HG03571 (cell line): ENCODE measurements around the gene GPR180.

ENCODE experiments used
- ATAC-seq: cut with Tn5 transposase; IDR thresholded peaks from one replicate; pipeline ENCODE4 v1.9.1; 2021; ENCODE audit not compliant: unreplicated experiment

Gene GPR180

DNA sequence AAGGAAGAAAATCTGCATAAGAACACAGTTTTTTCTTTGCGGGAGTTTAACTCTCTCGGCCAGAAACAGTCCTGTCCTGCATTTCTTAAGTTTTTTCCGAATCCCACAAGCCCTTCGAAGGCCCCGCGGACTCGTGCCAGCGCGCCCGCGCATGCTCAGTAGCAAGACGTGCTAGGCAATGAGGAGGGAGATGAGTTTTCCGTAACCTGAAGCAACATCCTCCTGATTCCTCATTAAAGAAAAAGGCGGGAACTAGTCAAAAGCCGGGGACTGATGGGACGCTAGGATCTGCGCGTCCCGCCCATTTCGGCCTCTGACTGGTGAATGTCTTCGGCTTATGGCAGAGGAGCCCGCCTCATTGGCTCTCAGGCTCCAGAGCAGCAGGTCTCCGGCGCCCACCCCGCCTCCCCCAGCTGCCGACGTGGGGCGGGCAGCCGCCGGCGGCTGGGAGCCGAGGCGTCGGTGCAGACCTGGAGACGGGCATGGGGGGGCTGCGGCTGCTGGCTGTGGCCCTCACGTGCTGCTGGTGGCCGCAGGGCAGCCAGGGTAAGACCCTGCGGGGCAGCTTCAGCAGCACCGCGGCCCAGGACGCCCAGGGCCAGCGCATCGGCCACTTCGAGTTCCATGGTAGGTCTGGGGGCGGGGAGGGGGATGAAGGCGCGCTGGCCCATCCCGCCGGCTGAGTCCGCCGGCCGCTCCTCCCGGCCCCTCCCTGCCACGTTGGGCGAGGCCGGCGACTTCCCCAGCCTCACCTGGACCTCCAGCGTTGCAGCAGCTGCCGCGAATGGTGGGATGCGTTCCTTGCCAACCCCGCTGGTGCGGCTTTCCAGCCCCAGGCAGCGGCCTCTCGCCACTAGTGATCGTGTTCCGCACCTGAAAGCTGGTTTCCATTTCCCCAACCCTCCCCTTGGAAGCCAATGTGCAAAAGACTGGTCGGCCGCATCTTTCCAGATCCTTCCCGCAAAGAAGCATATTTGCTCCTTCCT lies at the start of gene GPR180:
Gene GPR180, plus strand, starts transcription at position 412 of the 986 bp plus-strand sequence. Its CDS starts 71 bp downstream, at position 483.
- peak; percentile 99 for ATAC-seq

DNA sequence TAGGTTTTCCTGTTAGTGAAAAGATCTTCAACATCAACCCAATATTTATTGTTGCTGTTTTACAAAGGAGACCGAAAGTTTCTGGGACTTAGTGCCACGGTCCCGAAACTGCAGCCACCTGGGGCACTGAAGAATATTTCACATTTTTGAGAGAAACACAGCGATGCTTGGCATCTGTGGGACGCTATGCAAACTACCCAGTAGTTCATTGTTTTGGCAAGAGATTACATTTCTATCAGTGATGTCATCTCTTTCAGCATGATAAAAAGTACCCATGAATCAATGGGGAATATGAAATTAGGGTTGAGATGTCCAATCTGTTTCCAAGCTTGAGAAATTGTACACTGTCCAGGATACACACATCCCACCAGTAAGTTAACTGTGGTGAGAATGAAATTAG lies 49.6 kb upstream of the GPR180 start:
- ATAC-seq = no peak

DNA sequence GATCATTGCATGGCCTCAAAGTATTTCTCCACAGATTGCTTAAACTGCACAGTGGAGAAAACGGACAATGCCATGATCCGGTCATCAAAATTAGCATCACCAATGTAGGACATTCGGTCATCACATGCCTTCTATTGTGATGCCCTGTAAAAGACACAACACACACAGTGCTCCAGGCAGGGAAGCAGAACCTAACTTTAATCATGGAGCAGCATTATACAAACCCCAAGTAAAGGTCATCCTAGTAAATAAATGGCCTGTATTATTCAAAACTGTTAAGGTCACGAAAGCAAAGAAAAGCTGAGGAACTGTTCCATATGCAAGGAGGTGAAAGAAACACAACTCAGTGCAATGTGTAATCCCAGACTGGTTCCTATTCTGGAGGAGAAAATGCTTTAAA lies 47.9 kb upstream of the GPR180 start:
- ATAC-seq = no peak

DNA sequence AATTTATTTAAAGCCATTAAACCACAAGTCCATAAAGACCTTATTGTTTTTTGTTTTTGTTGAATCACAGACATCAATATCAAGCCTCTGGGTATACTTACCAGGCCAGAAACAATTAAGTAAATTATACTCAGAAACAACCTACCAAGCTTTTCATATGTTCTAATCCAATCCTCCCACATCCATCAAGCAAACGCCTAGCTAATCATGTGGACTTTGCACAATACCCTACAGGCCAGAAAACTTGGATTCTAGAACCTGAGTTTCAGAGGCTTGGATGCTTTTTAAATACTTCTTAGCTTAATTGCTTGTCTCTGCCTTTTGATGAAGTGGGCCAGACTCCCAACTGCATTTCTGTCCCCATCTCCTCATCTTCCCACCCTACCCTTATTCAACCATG lies 45.6 kb upstream of the GPR180 start:
- no peak for ATAC-seq

DNA sequence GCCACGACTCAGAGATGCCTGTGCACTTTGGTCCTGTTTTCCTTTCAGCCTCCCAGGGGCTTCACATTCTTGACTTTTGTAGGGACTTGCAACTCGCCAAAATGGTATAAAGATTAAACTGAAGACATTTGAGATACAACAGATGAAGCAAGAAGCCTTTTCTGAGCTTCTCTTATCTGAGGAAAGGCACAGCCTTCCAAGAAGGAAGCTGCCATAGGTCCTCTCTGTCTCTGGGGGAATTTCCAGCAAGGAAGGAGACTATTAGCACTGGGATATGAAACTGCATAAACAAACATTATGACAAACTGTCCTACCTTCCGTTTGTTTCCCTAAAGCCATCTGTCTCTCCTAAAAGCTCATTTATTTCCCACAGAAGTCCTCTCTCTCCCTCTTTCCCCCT lies 45.0 kb upstream of the GPR180 start:
- no peak for ATAC-seq

DNA sequence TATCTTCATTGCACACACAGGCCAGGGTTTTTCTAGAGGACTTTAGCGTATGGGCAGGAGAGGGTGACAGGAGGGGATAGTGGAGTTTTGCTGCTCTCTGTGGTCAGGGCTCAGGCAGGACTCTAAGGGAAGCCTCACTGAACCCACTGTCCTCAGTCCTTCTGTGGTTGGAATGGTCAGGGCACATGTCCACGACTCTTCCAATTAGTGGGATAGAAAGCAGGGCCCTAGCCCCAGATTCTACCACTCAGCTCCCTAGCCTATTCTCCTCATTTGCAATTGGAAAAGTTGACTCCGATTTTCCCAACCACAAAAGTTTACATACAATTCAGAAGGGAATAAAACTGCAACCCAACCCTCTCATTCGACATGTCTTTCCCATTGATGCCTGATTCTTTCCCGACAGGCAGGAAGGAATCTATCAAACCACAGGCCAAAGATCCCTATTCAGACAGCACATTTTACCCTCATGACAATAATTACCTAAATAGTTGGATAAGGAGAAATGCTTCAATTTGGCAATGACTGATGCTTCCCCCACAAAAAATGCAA lies 43.9 kb upstream of the GPR180 start:
- no peak for ATAC-seq

DNA sequence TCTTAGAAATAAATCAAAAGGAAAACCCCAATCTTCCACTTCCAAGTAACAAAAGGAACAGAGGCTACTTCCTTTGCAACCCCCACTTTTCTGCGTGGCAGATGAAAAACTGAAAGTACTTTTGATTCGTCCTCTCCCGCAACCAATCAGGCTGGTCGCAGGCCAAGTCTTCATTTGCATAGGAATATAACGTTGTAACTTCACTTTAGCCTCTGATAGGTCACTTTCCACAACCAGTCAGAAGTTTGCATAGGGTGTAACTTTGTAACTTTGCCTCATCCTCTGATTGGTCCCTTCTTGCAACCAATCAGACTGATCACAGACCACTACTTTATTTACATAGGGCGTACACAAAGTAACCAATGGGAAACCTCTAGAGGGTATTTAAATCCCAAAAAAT lies 42.9 kb upstream of the GPR180 start:
- ATAC-seq = no peak

DNA sequence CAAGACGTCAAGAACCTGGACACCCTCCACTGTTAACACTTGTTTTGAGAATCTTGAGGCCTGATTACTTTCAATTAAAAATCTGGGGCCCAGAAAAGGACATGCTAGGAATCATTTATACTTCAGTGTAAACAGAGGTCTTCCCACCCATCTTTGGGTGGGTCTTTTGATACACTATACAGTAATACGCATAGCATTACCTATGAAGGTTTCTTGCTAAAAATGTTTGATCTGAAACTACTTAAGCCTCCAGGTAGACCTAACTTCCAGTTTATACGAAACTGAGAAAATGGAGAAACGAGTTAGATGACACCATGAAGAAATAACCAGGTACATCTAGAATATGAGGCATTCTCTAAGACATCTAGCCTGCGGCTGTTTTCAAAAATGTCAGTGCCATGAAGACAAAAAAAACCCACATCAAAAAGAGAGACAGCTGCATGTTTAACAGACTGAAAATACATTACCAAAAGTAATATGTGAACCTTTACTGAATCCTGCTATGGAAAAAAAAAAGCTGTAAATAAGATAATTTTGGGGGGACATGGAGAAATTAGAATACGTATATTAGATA lies 42.3 kb upstream of the GPR180 start:
- no peak for ATAC-seq

DNA sequence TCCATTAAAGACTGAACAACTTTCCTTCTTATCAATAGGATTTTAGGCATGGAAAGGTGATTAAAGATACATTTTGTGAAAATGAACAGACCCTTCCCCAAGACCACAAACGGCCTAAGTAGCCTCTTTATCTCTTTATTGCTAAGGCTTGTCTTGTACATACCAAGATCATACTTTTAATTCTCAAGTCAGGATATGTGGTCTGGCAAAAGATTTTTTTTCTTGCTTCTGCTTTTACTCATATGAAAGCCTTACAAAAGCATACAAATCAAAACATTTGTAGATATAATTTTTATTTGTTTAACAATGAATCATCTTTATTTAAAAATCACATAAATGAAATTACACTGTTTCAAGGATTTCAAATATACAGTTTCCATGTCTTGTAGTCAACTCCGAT lies 41.5 kb upstream of the GPR180 start:
- ATAC-seq = no peak

DNA sequence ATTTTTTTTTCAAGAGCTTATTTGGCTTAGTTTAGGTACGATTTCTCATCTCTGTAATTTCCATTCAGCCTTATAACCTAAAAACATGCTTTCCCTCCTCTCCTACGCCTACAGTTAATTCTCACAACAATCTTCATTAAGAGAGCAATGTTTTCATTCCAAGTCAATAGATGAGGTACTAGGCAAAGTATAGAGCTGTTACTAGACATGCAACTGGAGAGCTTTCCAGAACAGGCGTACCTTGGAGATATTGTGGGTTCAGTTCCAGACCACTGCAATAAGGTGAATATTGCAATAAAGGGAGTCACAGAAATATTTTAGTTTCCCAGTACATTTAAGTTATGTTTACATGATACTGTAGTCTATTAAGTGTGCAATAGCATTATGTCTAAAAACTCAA lies 40.5 kb upstream of the GPR180 start:
- no peak for ATAC-seq

DNA sequence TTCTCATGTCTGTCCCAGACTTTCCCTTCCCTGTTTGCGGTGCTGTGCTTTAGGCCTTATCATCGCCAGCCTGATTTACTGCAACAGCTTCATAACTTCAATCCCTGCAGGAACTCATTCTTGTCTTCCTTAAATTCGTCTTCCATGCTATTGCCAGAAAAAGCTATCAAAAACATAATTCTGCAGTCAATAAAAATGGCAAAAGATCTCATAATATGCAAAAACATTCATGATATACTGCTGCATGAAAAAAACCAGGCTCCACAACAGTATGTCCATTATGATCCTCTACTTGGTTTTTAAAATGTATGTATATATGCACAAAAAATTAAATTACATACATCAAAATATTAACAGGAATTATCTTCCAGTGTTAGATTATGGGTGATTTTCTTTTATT lies 34.1 kb upstream of the GPR180 start:
- ATAC-seq = no peak

DNA sequence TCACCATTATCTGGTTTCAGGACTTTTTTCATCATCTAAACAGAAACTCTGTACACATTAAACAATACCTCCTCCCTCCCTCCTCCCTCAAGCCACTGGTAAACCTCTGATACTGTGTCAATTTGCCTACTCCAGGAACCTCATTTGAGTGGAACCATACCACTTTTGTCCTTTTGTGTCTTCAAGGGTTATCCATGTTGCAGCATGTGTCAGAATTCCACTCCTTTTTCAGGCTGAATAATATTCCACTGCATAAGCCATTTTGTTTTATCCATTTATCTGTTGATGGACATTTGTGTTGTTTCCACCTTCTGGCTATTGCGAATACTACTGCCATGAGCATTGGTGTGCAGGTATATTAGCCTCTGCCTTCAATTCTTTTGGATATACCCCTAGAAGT lies 33.2 kb upstream of the GPR180 start:
- no peak for ATAC-seq

DNA sequence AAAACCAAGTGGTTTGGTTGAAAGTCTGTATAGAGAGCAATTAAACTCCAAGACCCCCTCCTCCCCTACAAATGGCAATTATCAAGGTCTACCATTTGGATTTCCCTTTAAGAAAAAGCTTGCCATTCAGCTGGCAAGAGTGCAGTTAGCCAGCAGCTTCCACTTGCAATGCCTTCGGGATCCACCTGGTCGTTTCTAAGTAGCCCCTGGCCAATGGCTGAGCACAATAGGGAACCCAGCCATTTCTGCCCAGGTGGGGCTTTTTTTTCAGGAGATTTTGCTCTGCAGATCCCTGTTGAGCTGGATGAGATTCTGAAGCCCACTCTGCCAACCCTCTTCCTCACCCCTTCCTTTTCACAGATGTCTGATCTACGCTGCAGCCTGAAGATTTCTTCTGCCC lies 32.0 kb upstream of the GPR180 start:
- no peak for ATAC-seq

DNA sequence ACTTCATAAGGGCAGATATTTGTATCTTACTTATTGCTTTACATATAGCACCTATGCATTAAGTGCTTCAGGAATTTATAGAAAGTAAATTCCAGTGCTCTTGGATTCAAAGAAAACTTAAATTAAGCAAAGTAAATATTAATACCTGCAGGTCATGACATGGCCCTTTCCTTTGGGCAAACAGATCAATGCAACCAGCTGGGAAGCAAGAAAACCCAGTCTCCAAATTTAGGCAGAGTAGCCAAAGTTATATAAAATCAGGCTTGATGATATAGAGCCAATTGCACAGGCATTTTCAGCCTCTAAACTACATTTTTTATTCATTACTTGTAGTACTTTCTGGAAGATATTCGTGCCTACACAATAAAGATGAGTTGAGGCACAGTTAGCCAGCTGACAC lies 22.6 kb upstream of the GPR180 start:
- no peak for ATAC-seq

DNA sequence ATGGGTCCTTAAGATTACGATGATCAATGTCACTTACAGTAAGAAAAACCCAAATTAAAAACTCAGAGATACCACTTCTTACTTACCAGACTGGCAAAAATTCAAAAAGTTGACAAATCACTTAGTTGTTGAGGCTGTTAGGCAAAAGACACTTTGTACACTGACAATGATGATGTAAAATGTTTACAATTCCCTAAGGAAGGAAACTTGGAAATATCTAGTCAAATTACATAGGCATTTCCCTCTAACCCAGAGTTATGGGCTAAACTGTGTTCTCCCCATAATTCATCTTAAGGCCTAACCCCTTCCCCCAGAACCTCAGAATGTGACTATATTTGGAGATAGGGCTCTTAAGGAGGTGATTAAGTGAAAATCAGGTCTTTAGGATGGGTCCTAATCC lies 17.7 kb upstream of the GPR180 start:
- ATAC-seq = no peak

DNA sequence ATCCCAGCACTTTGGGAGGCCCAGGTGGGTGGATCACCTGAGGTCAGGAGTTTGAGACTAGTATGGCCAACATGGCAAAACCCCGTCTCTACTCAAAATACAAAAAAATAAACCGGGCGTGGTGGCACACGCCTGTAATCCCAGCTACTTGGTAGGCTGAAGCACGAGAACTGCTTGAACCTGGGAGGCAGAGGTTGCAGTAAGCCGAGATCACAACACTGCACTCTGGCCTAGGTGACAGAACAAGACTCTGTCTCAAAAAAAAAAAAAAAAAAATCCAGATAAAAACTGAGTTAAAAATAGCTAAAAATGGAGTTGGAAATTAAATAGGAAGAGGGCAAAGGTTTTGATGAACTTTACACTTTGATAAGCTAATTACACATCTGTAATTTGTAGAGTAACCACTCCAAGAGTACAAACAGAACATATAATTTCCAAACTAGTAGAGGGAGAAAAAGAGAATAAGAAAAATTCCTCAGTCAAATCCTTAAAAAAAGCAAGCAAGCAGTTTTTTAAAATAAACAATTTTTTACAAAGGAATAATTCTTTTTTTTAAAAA lies 16.0 kb upstream of the GPR180 start:
- no peak for ATAC-seq

DNA sequence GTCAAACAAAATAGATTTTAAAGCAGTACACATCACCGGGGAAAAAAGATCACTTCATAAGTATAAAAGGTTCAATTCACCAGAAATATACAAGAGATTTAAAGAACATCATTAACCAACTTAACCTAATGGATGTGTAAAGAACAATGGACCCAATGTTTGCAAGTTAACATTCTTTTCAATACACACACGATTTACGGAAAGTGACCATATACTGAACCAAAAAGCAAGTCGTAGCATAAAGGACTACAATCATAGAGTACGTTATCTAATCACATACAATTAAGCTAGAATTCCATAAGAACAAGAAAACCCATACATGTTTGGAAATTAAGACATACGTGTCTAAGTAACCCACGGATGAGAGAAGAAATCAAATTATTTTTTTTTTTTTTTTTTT lies 15.3 kb upstream of the GPR180 start:
- ATAC-seq = no peak

DNA sequence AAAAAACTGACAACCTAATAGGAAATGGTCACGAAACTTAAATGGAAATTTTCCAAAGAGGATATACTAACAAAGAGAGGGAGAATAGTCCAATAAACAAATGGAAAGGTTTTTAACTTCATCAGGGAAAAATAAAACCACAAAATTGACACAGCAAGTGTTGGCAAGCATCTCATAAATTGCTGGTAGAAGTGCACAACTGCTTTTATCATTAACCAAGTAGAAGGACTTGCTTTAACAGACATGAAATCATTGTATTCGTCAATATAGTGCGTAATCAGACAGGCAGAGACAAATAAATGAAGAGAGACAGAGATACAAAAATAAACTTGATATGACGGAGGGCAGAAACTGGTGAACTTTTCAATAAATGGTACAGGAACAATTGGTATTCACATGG lies 13.1 kb upstream of the GPR180 start:
- no peak for ATAC-seq

DNA sequence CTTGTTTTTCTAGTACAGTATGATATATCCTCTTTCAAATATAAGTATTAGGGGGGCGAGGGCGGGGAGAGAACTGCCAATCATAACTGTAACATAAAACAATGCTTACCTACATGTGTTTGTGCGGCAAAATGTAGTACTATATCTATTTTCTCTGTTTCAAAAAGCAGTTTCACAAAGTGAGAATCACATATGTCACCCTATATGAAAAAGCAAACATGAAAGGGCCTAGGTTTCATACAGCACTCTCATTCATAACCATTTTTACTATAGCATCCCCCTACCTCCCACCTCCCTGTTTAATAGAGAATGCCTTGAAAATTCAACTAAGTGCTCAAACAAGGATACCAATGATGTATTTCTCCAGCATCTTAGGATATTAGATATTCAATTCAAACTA lies 10.9 kb upstream of the GPR180 start:
- ATAC-seq = no peak

DNA sequence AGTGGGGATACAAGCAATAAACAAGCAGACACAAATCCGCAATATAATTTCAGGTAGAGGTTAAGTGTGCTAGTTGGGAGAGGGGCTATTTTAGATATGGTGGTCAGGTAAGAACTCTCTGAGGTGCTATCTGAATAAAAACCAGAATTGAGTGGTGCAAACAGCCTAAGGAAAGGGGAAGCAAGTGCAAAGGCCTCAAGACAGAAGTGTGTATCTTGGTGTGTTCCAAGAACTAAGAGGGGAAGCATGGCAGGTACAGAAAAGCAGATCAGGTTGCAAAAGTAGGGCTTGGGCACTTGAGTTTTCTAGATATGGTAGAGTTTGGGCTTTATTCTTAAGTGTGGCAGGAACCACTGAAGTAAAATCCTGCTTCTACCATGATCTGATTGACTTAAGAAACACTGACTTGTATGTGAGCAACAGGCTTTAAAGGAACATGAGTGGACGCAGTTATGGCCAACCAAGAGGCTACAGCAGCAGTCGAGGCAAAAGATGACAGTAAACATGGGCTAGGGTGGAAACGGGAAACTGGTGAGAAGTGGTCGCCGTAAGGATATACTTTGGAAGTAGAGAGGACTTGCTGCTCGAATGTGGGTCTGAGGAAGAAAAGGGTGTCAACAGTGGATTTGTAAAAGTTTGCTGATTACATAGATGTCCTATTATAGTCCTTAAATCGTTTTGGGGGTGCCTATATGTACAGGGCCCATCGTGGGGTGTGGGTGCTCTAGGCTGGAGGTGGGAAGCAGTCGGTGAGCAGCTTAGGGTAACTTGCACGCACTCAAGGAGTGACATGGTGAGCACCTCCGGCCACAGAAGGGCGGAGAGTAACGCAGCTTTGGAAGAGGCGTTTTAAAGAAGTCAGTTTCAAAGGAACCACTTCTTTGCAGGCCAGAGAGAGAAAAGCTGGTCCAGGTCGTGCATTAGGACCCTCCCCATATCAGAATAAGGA lies 6.4 kb upstream of the GPR180 start:
- ATAC-seq = peak; percentile 37
